Measurements from ENCODE around the gene COMMD9.

Gene COMMD9

GRCh38 chr11:36268337-36268985, 20.8 kb downstream of the COMMD9 start:
- in situ Hi-C loops (cut with MboI; ENCODE audit: low pct_unique_long_range_greater_than_20kb, low sequenced_read_pairs, unreplicated experiment), result loop anchor here (10.0 to 25.0 kb wide), 2 partner anchors 456 to 654 kb away; partner anchors contain the start of gene FJX1
- no peak for DNase-seq (ENCODE audit: low spot score)
- no peak for TF ChIP-seq CTCF (IDR thresholded peaks at IDR 0.05; ENCODE audit: extremely low read depth, insufficient read depth, missing control alignments)

- no peak for DNase-seq (ENCODE audit: low spot score)
- TF ChIP-seq CTCF (IDR thresholded peaks at IDR 0.05; ENCODE audit: extremely low read depth, insufficient read depth, missing control alignments), result no peak
- in situ Hi-C loops (cut with MboI; ENCODE audit: low pct_unique_long_range_greater_than_20kb, low sequenced_read_pairs, unreplicated experiment), result loop anchor here (10.0 to 25.0 kb wide), 2 partner anchors 454 to 652 kb away; partner anchors contain the start of gene FJX1
These were observed 22.5 kb downstream of the COMMD9 start for GRCh38 chr11:36266767-36267166.

GRCh38 chr11:36265793-36266628, 23.2 kb downstream of the COMMD9 start:
- in situ Hi-C loops (cut with MboI; ENCODE audit: low pct_unique_long_range_greater_than_20kb, low sequenced_read_pairs, unreplicated experiment), result loop anchor here (10.0 to 25.0 kb wide), 2 partner anchors 454 to 651 kb away; partner anchors contain the start of gene FJX1
- DNase-seq (ENCODE audit: low spot score), result peak; percentile 67
- peak; percentile 94 for TF ChIP-seq CTCF (IDR thresholded peaks at IDR 0.05; ENCODE audit: extremely low read depth, insufficient read depth, missing control alignments)

GRCh38 chr11:36264973-36265344, 24.3 kb downstream of the COMMD9 start:
- DNase-seq (ENCODE audit: low spot score), result no peak
- in situ Hi-C loops (cut with MboI; ENCODE audit: low pct_unique_long_range_greater_than_20kb, low sequenced_read_pairs, unreplicated experiment), result loop anchor here (10.0 to 25.0 kb wide), 2 partner anchors 453 to 650 kb away; partner anchors contain the start of gene FJX1
- no peak for TF ChIP-seq CTCF (IDR thresholded peaks at IDR 0.05; ENCODE audit: extremely low read depth, insufficient read depth, missing control alignments)

DNA sequence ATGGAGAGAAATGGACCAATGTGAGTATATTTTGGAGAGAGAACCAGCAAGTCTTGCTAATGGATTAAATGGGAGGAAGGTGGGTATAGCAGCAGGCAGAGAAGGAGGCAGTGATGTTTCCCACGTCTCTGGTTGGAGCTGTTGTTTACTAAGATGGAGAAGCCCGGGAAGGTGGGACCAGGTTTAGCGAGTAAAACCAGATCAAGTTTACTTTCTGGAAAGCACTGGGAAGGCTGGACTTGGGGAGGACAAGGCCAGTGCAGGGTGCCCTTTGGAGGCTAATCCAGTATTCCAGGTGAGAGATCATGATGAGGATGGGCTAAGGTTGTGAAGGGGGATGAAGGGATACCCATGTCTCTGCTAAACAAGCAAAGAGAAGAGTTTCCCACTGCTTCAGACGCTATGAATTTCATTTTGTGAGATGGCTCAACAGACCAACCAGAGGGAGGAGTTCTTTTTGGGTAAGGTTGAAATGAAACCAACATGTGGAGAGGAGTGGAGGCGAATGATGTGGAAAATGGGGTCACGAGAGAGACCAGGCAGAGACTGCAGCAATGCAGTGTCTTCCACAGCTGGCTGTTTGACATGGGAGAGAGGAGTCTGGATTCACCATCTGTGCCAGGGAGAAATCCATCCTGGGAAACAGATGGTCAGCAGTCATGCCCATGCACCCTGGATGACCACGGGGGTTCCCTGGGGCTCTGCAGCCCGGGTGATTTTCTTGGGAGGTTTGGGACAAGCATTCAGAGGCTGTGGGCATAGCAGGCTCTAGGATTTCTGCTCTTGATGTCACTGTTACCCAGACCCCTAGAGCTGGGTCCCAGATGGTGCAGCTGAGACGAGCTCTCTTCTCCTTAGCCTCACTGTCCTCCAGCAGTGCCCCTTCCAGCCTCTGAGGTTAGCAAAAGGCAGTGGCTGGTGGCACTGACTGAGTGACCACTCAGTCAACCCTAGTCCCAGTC, 24.9 kb downstream of the COMMD9 start:
- in situ Hi-C loops (cut with MboI; ENCODE audit: low pct_unique_long_range_greater_than_20kb, low sequenced_read_pairs, unreplicated experiment), result loop anchor here (10.0 to 25.0 kb wide), 2 partner anchors 452 to 649 kb away; partner anchors contain the start of gene FJX1
- no peak for TF ChIP-seq CTCF (IDR thresholded peaks at IDR 0.05; ENCODE audit: extremely low read depth, insufficient read depth, missing control alignments)
- no peak for DNase-seq (ENCODE audit: low spot score)

- in situ Hi-C loops (cut with MboI; ENCODE audit: low pct_unique_long_range_greater_than_20kb, low sequenced_read_pairs, unreplicated experiment), result loop anchor here (10.0 to 25.0 kb wide), 2 partner anchors 449 to 646 kb away; partner anchors contain the start of gene FJX1
- TF ChIP-seq CTCF (IDR thresholded peaks at IDR 0.05; ENCODE audit: extremely low read depth, insufficient read depth, missing control alignments), result no peak
- no peak for DNase-seq (ENCODE audit: low spot score)
These were observed 28.1 kb downstream of the COMMD9 start for GRCh38 chr11:36261094-36261493.
